Left ventricle myocardium inferior (tissue), 1 donor: Measurements from ENCODE around the gene CSRNP2. TPM values are rescaled to one million over a fixed set of nuclear protein-coding genes. Genes with fewer than 3 reads are reported as not detected.

Experiments used
- DNase-seq: peaks from one replicate; pipeline ENCODE4 v3.0.0-alpha.2; 2020
- H3K27ac ChIP-seq: fragments of 200-600 bp; replicated peaks from 2 replicates; pipeline ENCODE4 v1.8.0; 2021
- H3K27me3 ChIP-seq: fragments of 200-600 bp; 2 replicates; pipeline ENCODE4 v1.8.0; 2021; ENCODE audit warnings: low read depth
- H3K36me3 ChIP-seq: fragments of 200-600 bp; 2 replicates; pipeline ENCODE4 v1.8.0; 2021
- H3K4me1 ChIP-seq: fragments of 200-600 bp; 2 replicates; pipeline ENCODE4 v1.8.0; 2021
- H3K4me3 ChIP-seq: fragments of 200-600 bp; 2 replicates; pipeline ENCODE4 v1.8.0; 2021; ENCODE audit warnings: mild to moderate bottlenecking, moderate library complexity
- H3K9me3 ChIP-seq: fragments of 200-600 bp; replicated peaks from 2 replicates; pipeline ENCODE4 v1.8.0; 2021
- intact Hi-C: fragments of 100-400 bp; cut with micrococcal nuclease; formaldehyde crosslinking; loops from one replicate; pipeline ENCODE4 v1.11.0; 2022
- total RNA-seq: library from RNA; stranded (reverse); fragmentation: NEBNext Ultra II Directional; extraction: Animal tissue kit (Norgen Biotek cat#: 25700); gene quantifications from one replicate; pipeline ENCODE4 v1.2.1, GENCODE V29; 2021
- TF ChIP-seq, protein P1 (sequence below): fragments of 200-600 bp; IDR thresholded peaks from 2 replicates; pipeline ENCODE4 v1.8.0; 2021; ENCODE audit warnings: antibody characterized with exemption, mild to moderate bottlenecking, borderline replicate concordance
- donor health status: DM: no; HTN: yes; CAD: no; lungs with severe emphysema.

CSRNP2 gene
- total RNA-seq, 1 donor from 2014 or later, result 21.8 TPM

DNA sequence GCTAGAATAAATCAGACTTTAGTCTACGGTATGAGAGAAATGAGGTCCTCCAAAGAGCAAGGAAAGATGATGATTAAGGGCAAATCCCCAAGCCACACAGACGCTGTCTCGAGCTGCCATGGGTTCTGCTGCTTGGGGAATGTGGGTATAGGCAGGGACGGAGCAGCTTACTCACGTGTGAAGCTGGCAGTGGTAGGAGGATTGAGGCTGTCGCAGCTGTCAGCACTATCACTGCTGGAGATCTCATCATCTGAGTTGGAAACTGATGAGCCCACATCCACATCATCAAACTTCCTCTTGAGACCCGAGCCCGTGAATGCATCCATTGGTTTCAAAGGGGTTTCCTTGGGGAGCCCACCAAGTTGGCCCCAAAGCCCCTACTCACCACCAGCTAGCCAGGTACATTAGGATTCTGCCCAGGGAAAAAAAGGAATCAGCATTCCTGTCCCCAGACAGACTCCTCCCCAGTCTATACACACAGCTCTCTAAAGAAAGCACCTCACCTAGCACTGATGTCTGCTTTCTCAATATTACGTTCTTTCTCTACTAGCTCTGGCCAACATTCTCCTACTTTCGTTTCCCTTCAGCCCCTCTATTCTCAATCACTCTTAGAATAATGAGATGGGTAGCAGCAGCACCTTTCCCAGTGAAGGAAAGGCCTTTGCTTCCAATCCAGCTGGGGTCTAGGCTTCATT is 7.0 kb downstream of the CSRNP2 start:
- H3K4me3 ChIP-seq, result no peak overlapping the region
- peaks cover 42% of the 10 kb centered on the region for H3K4me1 ChIP-seq
- intact Hi-C loops, result no loop called here
- peaks cover 27% of the 10 kb centered on the region for H3K36me3 ChIP-seq
- H3K27ac ChIP-seq, result no peak overlapping the region
- H3K27me3 ChIP-seq, result no peaks in the 10 kb centered on the region
- H3K9me3 ChIP-seq, result no peaks in the 10 kb centered on the region
- DNase-seq, result no peak
- TF ChIP-seq, protein P1, sequence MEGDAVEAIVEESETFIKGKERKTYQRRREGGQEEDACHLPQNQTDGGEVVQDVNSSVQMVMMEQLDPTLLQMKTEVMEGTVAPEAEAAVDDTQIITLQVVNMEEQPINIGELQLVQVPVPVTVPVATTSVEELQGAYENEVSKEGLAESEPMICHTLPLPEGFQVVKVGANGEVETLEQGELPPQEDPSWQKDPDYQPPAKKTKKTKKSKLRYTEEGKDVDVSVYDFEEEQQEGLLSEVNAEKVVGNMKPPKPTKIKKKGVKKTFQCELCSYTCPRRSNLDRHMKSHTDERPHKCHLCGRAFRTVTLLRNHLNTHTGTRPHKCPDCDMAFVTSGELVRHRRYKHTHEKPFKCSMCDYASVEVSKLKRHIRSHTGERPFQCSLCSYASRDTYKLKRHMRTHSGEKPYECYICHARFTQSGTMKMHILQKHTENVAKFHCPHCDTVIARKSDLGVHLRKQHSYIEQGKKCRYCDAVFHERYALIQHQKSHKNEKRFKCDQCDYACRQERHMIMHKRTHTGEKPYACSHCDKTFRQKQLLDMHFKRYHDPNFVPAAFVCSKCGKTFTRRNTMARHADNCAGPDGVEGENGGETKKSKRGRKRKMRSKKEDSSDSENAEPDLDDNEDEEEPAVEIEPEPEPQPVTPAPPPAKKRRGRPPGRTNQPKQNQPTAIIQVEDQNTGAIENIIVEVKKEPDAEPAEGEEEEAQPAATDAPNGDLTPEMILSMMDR, result no peak

DNA sequence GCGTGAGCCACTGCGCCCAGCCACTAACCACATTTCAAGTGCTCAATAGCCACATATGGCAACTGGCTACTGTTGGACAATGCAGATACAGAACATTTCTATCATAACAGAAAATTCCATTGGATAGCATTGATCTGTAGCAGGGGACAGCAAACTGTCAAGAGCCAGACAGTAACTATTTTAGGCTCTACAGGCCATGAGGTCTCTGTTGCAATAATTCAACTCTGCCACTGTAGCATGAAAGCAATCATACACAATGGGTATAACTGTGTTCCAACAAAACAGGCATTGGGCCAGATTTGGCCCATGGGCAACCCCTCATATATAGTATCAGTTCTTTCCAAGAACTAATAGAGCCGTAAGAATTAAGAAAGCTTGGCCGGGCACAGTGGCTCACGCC is 8.0 kb downstream of the CSRNP2 start:
- H3K9me3 ChIP-seq, result no peaks in the 10 kb centered on the region
- DNase-seq, result no peak
- H3K27ac ChIP-seq, result no peak overlapping the region
- TF ChIP-seq, protein P1, result no peak
- no peaks in the 10 kb centered on the region for H3K27me3 ChIP-seq
- intact Hi-C loops, result no loop called here
- peaks cover 36% of the 10 kb centered on the region for H3K36me3 ChIP-seq
- peaks cover 35% of the 10 kb centered on the region for H3K4me1 ChIP-seq
- H3K4me3 ChIP-seq, result no peak overlapping the region

DNA sequence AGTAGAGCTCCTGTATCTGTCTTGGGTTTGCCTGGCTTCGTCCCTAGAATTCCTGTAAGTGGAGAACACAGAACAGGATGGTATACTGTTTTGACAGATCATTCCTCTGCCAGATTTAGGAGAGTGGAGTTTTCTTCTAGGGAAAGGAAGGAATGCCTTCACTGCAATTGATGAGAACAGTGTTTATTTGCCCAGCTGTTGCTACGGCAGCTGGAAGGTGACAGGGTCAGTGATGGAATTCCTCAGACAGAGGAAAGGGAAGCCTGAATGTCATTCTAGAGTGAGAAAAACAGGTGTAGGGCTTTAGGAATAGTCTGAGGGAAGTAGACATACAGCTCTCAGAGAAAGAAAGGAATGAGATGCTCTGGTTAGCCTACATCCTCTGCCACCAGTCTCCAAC is 11.7 kb downstream of the CSRNP2 start:
- no peaks in the 10 kb centered on the region for H3K9me3 ChIP-seq
- no peak for DNase-seq
- TF ChIP-seq, protein P1, result no peak
- H3K27me3 ChIP-seq, result no peaks in the 10 kb centered on the region
- peaks cover 16% of the 10 kb centered on the region for H3K4me1 ChIP-seq
- no peak overlapping the region for H3K4me3 ChIP-seq
- peaks cover 73% of the 10 kb centered on the region for H3K36me3 ChIP-seq
- no peak overlapping the region for H3K27ac ChIP-seq
- intact Hi-C loops, result no loop called here

DNA sequence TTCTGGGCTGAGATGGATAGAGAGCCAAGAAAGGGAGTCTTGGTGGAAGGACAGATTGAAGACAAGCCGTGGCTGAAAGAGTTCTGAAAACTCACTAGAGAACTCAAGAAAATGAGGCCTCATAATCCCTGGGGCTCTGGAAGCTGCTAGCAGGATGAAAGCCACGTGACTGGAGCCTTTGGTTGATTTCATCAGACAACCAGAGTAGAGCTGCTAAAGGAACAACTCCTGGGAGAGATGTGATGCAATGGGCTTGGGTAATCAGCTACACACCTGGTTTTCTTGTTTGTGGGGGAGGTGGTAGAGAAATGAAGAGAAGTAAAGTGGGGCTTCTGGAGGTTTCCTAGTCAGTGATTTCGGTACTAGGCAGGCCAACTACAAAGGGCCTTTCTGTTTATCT is 13.4 kb downstream of the CSRNP2 start:
- intact Hi-C loops, result no loop called here
- H3K4me1 ChIP-seq, result no peaks in the 10 kb centered on the region

DNA sequence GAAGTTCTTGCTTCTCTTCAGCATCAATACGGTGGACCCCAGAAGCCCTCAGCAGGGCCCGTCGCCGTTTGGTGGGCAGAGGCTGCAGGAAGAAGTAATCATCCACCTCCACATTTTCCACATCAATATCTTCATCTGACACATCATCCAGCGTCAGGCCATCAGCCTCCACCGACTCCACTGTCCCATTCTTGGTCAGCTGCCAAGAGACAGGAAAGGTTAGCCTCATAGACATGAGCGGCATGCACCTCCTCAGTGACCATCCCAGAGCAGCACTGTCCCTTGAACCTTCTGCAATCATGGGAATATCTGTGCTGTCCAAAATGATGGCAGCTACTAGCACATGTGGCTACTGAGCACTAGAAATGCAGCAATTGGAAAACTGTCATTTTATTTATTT is 15.6 kb downstream of the CSRNP2 start:
- TF ChIP-seq, protein P1, result no peak

More for the DNA sequence above, 13.4 kb downstream of the CSRNP2 start:
- Histone ChIP-seq H3K27me3 (no peaks in the 10 kb centered on the region), H3K27ac (no peak overlapping the region), H3K9me3 (no peaks in the 10 kb centered on the region), H3K4me3 (no peak overlapping the region), H3K36me3 (peaks cover 90% of the 10 kb centered on the region)
- TF ChIP-seq, protein P1, result no peak
- DNase-seq, result no peak

More for the DNA sequence above, 15.6 kb downstream of the CSRNP2 start:
- Histone ChIP-seq H3K36me3 (peaks cover 98% of the 10 kb centered on the region), H3K27ac (no peak overlapping the region), H3K4me1 (no peaks in the 10 kb centered on the region), H3K27me3 (no peaks in the 10 kb centered on the region), H3K4me3 (no peak overlapping the region), H3K9me3 (no peaks in the 10 kb centered on the region)
- intact Hi-C loops, result no loop called here
- no peak for DNase-seq
